Caki2 (cell line): ENCODE data around the gene TRIM37. TPM values are rescaled to one million over a fixed set of nuclear protein-coding genes. Genes with fewer than 3 reads are reported as not detected.
"Not testable (repeated sequence)": the region's sequence is repeated elsewhere in the genome, so short reads cannot be mapped to it uniquely, and the experiment has no call there.

Source experiments
- DNase-seq: peaks from one replicate; pipeline ENCODE4 v3.0.0-alpha.2; 2015; ENCODE audit warnings: low read depth
- in situ Hi-C: cut with HindIII; loops from 2 replicates; pipeline ENCODE4 v1.10.0; 2016; ENCODE audit warnings: low sequenced_read_pairs, low pct_unique_long_range_greater_than_20kb, mixed read lengths
- total RNA-seq: library from RNA; depleted of rRNA; stranded (reverse); fragments of >200 nt; shearing (Covaris generic); gene quantifications from 2 replicates; pipeline ENCODE4 v1.2.3, GENCODE V29; 2014; ENCODE audit warnings: low replicate concordance; rRNA removed

TRIM37 gene
- total RNA-seq, 1 experiment from 2014 or later: 17.9 TPM

DNA sequence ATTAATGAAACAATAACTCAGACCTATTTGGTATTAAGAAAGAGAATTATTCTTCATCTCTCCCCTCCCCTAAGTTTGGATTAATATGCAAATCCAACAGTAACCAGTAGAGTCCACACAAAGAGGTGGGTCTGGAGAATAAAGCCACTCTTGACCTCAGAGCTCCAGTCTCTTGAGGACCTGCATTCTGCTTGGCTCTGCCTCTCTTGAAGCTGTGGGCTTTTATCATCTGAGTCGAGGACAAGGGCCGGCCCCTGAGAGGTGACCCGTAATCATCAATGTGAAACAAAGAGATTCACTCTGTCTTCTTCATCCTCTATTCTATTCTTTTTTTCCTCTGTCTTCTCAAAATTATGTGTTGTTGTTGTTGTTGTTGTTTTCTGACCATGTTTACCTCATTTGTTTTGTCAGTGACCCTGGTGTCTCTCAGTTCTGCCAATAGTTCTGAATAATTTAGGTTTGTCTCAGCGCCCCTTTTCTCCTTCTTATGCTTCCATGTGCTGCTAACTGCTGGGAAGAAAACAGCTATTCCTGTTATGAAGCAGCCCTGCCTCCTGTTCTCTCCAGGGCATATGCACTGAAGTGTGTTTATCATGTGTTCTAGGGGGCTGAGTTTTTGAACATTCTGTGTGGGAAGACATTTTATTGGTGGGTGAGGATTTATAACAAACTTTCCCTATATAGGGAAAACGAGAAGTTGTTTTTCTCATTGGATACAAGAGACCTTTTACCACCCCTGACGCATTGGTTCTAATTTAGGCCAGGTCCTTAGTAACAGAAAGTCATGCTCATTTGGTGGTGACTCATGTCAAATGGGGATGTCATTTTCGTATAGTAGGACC, 135.8 kb downstream of the TRIM37 start:
- in situ Hi-C loops: no loop called here
- DNase-seq: no peak

- in situ Hi-C loops: no loop called here
- no peak for DNase-seq
Measured at GRCh38 chr17:58969612-58970011, 137.1 kb downstream of the TRIM37 start.

DNA sequence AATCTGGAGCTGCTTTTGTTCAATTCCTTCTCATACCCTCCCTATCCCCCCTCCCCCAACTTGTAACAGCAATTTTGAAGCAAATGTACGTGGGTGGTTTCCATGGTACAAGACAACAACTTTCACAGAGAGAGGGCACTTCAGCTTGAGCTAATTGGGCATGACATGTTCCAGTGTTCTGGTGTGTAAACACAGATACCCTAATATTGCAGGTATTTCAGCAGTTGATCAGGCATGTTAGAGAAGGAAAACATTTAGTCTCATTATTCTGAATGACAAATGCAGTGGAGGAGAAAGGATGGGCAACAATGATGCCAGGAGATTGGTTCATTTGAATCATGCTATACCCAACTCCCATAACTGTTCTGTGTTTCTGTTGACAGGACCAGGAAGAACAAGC, 137.5 kb downstream of the TRIM37 start:
- in situ Hi-C loops: no loop called here
- peak; percentile 30 for DNase-seq

GRCh38 chr17:58968426-58969061, 138.1 kb downstream of the TRIM37 start:
- DNase-seq: no peak

GRCh38 chr17:58966208-58966607, 140.5 kb downstream of the TRIM37 start:
- DNase-seq: no peak
- in situ Hi-C loops: no loop called here

More at GRCh38 chr17:58968426-58969061, 138.1 kb downstream of the TRIM37 start:
- in situ Hi-C loops: no loop called here

DNA sequence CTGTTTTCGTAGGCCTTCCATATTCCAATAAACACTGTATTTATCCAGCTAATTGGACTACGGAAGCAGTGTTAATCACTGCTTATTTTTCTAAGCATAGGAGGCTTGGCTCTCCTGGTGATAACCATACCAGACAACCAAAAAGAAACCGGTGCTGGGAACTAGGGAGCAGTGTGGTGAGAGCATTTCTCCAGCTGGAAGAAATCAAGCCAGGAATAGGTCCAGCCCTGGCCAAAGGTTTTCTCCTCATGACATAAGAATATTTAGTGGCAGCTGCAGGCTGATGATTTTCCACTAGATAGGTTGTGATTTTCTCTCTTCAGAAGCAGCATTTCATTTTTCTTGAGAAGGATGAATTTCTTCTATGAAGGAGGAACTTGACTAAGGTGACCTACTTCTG, 141.5 kb downstream of the TRIM37 start:
- in situ Hi-C loops: no loop called here
- no peak for DNase-seq

- DNase-seq: peak; percentile 56
Measured at GRCh38 chr17:58960068-58960467, 146.6 kb downstream of the TRIM37 start.

DNA sequence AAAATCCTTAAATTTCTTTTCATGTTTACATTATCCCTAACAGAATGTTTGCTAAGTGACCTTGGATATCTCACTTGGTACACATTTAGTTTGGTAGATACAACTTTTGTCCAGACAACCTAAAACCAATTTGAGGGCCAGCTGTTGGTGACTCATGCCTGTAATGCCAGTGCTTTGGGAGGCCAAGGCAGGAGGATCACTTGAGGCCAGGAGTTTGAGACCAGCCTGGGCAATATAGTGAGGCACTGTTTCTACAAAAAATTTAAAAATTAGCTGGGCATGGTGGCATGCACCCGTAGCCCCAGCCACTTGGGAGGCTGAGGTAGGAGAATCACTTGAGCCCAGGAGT, 149.0 kb downstream of the TRIM37 start:
- in situ Hi-C loops: not testable (repeated sequence)

More at GRCh38 chr17:58960068-58960467, 146.6 kb downstream of the TRIM37 start:
- in situ Hi-C loops: no loop called here

GRCh38 chr17:58956997-58957724, 149.5 kb downstream of the TRIM37 start:
- in situ Hi-C loops: no loop called here
- peak; percentile 18 for DNase-seq

More for the DNA sequence above, 149.0 kb downstream of the TRIM37 start:
- not testable (repeated sequence) for DNase-seq

DNA sequence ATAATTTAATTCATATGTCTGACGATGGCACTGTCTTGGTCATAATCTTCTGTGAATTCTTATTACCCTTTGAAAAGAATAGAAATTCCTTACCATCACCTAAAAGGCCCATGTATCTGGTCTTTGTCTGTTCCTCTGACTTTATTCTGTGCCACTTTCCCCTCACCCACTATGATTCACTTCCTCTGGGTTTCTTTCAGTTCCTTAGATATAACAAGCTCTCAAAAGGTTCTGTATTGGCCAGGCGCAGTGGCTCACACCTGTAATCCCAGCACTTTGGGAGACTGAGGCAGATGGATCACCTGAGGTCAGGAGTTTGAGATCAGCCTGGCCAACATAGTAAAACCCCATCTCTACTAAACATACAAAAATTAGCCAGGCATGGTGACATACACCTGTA, 152.3 kb downstream of the TRIM37 start:
- in situ Hi-C loops, DNase-seq: not testable (repeated sequence)

DNA sequence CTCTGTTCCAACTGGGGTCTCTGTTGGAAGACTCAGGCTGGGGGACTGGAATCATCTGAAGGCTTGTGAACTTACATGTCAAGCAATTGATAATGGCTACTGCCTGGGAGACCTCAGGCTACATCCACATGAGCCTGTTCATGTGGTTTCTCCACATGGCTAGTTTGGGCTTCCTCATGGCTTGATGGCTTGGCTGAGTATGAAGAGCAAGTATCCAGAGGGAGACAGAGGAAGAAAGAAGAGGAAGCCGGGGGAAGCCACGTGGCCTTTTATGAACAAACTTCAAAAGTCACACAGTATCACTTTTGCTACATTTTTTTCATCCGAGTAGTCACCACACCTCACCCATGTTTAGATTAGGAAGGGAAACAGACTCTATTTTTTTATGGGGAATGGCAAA, 158.9 kb downstream of the TRIM37 start:
- in situ Hi-C loops: no loop called here
- no peak for DNase-seq

DNA sequence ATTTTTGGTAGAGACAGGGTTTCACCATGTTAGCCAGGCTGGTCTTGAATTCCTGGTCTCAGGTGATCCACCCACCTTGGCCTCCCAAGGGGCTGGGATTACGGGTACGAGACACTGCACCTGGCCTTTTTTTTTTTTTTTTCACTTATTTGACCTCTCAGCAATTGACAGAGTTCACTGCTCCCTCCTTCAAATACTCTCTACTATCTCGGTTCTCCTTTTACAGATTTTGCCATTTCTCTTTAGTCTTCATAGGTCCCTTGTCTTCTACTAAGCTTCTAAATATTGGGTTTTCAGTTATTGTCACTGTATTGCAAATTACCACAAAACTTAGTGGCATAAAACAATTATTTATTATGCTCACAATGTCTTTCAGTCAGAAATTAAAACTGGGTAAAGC, 159.3 kb downstream of the TRIM37 start:
- in situ Hi-C loops: no loop called here
- DNase-seq: no peak

DNA sequence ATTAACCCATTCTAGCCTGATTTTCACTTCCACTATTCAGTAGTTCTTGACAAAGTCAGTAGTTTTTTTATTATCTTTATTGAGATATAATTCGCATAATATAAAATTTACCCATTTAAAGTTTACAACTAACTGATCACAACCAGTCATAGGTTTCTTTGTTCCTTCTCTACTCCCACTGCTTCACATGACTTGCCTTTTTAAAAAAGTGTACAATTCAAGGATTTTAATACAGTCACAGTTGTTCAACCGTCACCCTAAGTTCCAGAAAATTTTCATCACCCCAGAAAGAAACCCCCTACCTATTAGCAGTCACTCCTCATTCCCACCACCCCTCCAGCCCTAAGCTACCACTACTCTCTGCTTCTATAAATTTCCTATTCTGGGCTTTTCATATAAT, 162.5 kb downstream of the TRIM37 start:
- DNase-seq: no peak
- in situ Hi-C loops: no loop called here

DNA sequence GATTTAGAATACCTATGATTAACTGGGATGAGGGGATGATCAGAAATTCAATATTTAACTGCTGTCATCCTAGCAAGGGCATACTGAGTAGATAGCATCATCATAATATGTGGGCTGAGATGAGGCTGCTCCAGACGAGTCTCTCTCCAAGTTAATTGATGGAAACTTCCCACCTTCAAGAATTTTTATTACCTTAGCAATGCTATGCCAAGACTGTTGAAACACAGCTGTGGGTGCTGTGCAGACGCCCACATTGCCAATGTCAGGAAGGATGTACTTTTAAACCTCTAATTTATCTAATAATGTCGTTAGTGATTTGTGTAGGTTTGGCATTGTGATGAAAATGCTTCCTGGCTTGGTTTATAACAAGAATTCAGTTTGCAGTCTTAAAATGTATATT, 170.4 kb downstream of the TRIM37 start:
- in situ Hi-C loops: no loop called here
- no peak for DNase-seq

GRCh38 chr17:58932956-58933355, 173.7 kb downstream of the TRIM37 start:
- in situ Hi-C loops: no loop called here
- no peak for DNase-seq

Other genes with a start within 250 kb of the TRIM37 start
- gene SKA2, start 48.3 kb upstream of the TRIM37 start, total RNA-seq: 58.9 and 63.0 TPM in 2 replicates
- 20.5 and 2,299 TPM in 2 replicates for gene PRR11, start 48.9 kb upstream of the TRIM37 start, total RNA-seq
- 16.2 and 20.6 TPM in 2 replicates for gene SMG8, start 103.2 kb upstream of the TRIM37 start, total RNA-seq
- gene GDPD1, start 113.6 kb upstream of the TRIM37 start, total RNA-seq: 0.07 and 1.1 TPM in 2 replicates
- gene YPEL2, start 224.8 kb upstream of the TRIM37 start, total RNA-seq: 0.23 and 3.0 TPM in 2 replicates